TTC549 (cell line): ENCODE results near the gene FXYD3.

Source experiments
- FAIRE-seq: peaks from 2 replicates; lab custom pipeline; 2012; peaks lifted over from hg19 to GRCh38; lab: Jason Lieb, UNC

Gene FXYD3

GRCh38 chr19:35106898-35107541, 8.6 kb upstream of the FXYD3 start:
- FAIRE-seq: no peak

DNA sequence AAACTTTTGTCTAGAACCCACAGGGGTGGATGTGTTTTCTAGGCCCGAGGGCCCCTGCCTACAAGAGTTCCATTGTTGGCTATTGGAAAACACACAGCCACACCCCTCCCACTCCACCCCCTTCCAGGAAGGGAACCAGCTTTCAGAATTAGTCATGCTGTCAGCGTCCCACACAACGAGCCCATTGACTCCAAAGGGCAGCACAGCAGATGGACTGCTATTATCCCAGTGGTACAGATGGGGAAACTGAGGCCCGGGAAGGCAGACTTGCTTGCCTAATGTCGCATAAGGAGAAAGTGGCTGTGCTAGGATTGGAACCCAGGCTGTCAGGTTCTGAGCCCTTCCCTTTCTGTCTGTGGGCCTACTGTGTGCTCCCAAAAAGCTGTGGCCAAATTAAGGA, 8.1 kb upstream of the FXYD3 start:
- no peak for FAIRE-seq

DNA sequence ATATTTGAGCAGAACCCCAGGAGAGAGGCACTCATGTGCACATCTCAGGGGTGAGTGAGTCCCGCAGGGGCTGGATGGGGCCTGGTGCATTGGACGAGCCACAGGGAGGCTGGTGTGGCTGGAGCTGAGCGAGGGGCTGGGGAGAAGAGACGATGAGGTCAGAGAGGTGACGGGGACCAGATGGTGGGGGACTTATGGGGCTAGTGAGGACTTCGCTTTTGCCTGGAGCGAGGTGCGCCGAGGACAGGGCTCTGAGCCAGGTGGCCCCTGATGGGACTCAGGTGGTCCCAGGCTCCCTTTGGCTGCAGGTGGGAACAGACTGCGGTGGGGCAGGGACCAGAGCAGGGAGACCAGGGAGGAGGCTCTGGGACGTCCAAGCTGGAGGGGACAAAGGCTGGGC, 6.9 kb upstream of the FXYD3 start:
- FAIRE-seq: no peak

DNA sequence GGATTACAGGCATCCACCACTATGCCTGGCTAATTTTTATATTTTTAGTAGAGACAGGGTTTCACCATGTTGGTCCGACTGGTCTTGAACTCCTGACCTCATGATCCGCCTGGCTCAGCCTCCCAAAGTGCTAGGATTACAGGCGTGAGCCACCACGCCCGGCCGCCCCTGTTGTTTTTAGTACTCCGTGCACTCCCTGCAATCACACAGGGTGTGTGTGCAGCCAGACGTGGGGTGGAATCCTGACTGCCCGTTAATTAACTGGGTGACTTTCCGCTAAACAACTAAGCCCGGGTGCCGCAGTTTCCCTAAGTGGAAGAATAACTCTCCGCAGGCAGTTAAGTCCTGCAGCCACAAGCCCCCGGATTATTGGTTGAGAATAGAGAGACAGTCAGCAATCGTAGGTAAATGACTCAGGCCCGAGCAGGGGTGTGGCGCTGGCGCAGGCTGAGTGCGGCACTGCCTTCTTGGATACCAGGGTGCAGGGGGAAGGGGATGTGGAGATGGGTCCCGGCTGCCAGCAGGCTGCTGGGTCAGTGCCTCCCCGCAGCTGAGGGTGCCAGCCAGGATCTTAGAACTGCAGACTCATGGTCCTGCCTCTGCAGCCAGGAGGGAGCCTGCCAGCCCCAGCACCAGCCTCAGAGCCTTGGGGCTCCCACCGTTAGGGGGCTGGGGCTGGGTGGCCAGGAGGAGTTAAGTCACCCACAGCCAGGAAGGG, 6.1 kb upstream of the FXYD3 start:
- FAIRE-seq: no peak

DNA sequence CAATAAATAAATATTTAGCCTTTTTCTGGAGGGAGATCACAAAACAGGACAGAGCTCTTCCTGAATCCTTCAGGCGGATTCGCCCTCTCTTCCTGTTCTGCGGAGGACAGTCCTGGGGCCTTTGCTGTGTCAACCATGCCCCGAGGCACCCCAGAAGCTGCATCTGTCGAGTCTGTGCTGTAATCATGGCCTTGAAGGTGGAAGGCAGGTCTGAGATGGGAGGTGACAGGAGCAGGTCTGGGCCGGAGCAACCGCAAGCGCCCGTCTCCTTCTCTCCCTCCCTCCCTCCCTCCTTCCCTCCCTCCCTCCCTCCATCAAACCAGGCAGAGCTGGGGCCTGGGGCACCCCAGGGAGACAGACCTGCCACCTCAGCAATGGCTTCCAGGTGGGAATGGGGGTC, 4.6 kb upstream of the FXYD3 start:
- FAIRE-seq: no peak

- no peak for FAIRE-seq
These were observed 2.5 kb upstream of the FXYD3 start for GRCh38 chr19:35112995-35113688.

GRCh38 chr19:35114353-35115176, 1.1 kb upstream of the FXYD3 start:
- FAIRE-seq: no peak

- no peak for FAIRE-seq
These were observed 614 bp downstream of the FXYD3 start for GRCh38 chr19:35116072-35116801.

- FAIRE-seq: no peak
These were observed 1.5 kb downstream of the FXYD3 start for GRCh38 chr19:35117116-35117515.

- FAIRE-seq: no peak
These were observed 2.2 kb downstream of the FXYD3 start for GRCh38 chr19:35117799-35118198.

DNA sequence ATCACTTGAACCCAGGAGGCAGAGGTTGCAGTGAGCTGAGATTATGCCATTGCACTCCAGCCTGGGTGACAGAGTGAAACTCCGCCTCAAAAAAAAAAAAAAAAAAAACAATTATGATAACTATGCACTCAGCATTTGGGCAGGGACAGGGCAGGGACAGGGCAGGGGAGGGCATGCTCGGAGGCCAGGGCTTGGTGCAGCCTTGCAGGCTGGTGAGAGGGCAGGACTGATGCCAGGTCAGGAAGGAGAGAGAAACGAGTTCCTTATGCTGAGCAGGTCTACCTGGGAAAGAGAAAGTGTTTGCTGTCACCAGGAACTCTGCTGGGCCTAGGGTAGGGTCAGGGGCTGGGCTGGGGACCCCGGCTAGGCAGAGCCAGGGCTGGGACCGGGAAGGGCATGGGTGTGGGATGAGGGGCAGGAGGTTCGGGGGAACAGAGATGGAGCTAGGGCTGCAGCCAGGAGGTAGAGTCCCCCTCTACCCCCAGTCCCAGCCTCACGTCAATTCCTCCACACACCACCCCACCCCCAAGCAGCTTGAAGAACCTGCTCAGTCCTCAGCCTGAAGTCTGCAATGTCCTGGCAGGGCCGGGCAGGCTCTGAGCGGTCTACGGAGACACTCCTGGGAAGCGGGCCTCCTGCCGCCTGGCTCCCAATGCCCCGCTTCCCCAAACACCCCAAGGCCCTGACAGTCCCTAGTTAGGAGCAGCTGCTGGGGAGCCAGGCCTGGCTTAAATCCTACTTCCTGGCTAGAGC, 2.8 kb downstream of the FXYD3 start:
- FAIRE-seq: no peak

GRCh38 chr19:35119091-35119490, 3.5 kb downstream of the FXYD3 start:
- no peak for FAIRE-seq

- no peak for FAIRE-seq
These were observed 4.0 kb downstream of the FXYD3 start for GRCh38 chr19:35119578-35120155.

DNA sequence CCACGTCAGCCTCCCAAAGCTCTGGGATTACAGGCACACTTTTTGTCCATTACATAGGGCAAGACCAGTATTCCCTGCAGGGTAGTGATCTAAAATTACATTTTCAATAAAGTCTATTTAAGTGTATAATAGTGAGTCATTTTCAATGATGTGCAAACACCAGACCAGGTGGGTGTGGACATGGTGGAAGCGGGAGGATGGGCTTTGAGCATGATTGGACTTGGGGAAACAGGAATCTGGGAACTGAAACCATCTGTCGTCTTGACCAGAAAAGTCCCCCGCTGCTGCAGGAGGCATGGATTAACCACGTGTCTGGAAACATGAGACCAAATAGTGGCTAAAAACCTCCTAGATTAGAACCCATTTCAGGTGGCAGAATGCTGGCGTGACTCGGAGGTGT, 4.9 kb downstream of the FXYD3 start:
- no peak for FAIRE-seq

DNA sequence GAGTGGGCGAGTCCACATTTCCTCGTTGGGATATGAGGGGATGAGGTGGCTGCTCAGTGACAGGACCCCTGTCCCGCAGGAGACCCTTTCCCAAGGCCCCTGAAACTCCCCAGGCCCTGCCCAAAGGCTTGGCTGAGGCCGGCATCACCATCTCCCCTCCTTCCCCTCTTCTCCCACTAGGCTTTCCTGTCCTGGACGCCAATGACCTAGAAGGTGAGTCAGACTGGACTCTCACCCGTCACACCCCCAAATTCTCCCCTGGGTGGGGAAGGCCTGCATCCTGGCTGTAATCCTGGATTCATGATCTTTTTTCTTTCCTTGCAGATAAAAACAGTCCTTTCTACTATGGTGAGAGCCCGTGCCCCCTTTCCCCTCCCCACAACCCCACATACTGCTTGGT, 5.3 kb downstream of the FXYD3 start:
- no peak for FAIRE-seq

DNA sequence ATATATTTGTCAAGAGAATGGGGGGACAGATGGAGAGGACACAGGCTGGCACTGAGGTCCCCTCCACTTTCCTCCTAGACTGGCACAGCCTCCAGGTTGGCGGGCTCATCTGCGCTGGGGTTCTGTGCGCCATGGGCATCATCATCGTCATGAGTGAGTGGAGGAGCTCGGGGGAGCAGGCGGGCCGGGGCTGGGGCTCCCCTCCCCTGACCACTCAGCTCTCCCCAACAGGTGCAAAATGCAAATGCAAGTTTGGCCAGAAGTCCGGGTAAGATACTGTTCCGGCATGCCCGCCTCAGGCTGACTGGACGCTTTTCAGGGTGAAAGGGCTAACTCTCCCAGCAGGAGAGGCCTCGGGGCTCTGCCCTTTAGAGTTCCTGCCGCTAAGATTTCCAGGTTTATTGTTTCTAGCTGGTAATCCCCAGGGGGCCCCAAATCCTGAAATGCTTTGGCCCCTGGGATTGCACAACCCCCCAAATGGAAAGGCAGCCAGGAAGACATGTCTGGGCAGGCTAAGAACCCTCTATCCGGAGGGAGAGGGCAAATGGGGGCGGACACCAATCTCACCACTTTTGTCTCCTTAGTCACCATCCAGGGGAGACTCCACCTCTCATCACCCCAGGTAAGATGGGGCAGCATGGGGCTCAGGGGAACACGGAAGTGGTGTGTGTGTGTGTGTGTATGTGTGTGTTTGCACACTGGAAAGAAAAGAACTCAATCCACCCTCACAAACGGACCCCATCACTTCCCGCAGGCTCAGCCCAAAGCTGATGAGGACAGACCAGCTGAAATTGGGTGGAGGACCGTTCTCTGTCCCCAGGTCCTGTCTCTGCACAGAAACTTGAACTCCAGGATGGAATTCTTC, 7.3 kb downstream of the FXYD3 start:
- FAIRE-seq: no peak

- no peak for FAIRE-seq
These were observed 8.0 kb downstream of the FXYD3 start for GRCh38 chr19:35123573-35123972.

DNA sequence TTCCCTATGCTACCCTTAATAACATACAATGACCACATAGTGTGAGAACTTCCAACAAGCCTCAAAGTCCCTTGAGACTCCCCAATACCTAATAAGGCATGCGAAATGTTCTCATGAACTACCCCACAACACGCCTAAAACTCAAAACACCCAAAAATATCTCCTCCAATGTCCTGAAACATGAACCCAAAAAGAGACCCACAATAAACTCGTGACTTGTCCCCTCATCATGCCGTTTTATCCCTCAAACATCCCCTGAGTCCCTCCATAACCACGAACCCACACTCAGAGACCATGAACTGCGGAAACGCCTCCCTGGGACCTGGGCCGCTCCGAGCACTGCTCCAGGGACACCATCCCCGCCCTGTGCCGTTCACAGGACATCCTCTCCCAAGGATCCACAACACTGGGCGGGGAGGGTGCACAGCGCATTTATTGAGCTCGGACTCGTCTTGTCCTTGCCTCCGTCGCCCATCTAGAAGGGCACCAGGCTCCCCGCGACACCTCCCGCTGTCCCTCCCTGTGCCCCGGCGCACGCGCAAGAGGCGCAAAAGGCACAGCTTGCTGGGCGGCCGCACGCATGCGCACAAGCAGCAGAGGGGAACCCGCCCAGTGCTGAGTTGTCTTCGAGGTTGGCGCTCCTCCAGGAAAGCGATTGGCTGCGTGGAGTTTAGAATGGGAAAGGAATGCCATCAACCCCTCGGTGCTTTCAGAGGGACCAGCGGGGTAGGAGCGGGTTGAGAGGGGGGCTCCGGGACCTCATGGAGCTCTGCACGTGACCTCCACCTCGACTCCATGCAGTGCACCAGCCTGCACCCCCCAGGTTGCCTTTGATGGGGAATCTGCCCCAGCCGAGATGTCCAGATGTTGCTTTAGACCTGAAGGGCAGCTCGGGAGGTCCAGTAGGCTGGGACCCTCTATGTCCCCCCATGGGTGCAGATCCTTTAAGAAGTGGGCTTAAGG, 8.8 kb downstream of the FXYD3 start:
- no peak for FAIRE-seq

- FAIRE-seq: no peak
These were observed 9.7 kb downstream of the FXYD3 start for GRCh38 chr19:35125270-35125717.
